Smooth muscle cell (in vitro differentiated cells): ENCODE data around the gene EXOSC7. TPM values are rescaled to one million over a fixed set of nuclear protein-coding genes. Genes with fewer than 3 reads are reported as not detected.

Source experiments
- DNase-seq: peaks from one replicate; lab custom pipeline; 2025; ENCODE audit not compliant: unreplicated experiment; lab: John Stamatoyannopoulos, UW
- H2AFZ ChIP-seq: fragments of 200-600 bp; sonication (generic); 2 replicates; pipeline ENCODE4 v1.6.0; 2016; ENCODE audit warnings: antibody characterized with exemption, low read depth, mild to moderate bottlenecking
- H3F3A ChIP-seq: fragments of 200-600 bp; sonication (generic); 2 replicates; pipeline ENCODE4 v1.6.0; 2017; ENCODE audit warnings: antibody characterized with exemption, low read depth
- H3K27ac ChIP-seq: fragments of 200-600 bp; sonication (generic); 2 replicates; pipeline ENCODE4 v1.5.1; 2016; ENCODE audit warnings: low read depth, mild to moderate bottlenecking
- H3K27me3 ChIP-seq: fragments of 200-600 bp; sonication (generic); 2 replicates; pipeline ENCODE4 v1.6.1; 2016; ENCODE audit warnings: low read depth, mild to moderate bottlenecking
- H3K36me3 ChIP-seq: fragments of 200-600 bp; sonication (generic); 2 replicates; pipeline ENCODE4 v1.5.1; 2016; ENCODE audit warnings: low read depth
- H3K4me1 ChIP-seq: fragments of 200-600 bp; sonication (generic); 2 replicates; pipeline ENCODE4 v1.5.1; 2016; ENCODE audit warnings: low read depth
- H3K4me2 ChIP-seq: fragments of 200-600 bp; sonication (generic); 2 replicates; pipeline ENCODE4 v1.6.0; 2016; ENCODE audit warnings: mild to moderate bottlenecking
- H3K4me3 ChIP-seq: fragments of 200-600 bp; sonication (generic); 2 replicates; pipeline ENCODE4 v1.5.1; 2016; ENCODE audit warnings: mild to moderate bottlenecking
- H3K79me2 ChIP-seq: fragments of 200-600 bp; sonication (generic); 2 replicates; pipeline ENCODE4 v1.6.0; 2016; ENCODE audit warnings: low read depth, mild to moderate bottlenecking
- H3K9ac ChIP-seq: fragments of 200-600 bp; sonication (generic); 2 replicates; pipeline ENCODE4 v1.6.0; 2016; ENCODE audit warnings: low read depth
- H3K9me3 ChIP-seq: fragments of 200-600 bp; sonication (generic); replicated peaks from 2 replicates; pipeline ENCODE4 v1.5.1; 2016; ENCODE audit warnings: low read depth
- H4K20me1 ChIP-seq: fragments of 200-600 bp; sonication (generic); 2 replicates; pipeline ENCODE4 v1.6.0; 2016; ENCODE audit warnings: low read depth
- WGBS: methylation state at CpG from one replicate; pipeline ENCODE4 v1.1.7; 2016; ENCODE audit warnings: low lambda C conversion rate; 5-methylcytosine and 5-hydroxymethylcytosine counted together
- polyA plus RNA-seq: library from polyadenylated mRNA; unstranded; fragments of >200 nt; fragmentation: Nextera tagmentation; extraction: Ambion mirVana; gene quantifications from 2 replicates; pipeline ENCODE4 v1.2.1, GENCODE V29; 2016
- total RNA-seq: library from RNA; depleted of rRNA; stranded (reverse); fragments of >200 nt; gene quantifications from 2 replicates; pipeline ENCODE4 v1.2.3, GENCODE V29; 2014
- TF ChIP-seq, protein P1 (sequence below): fragments of 200-600 bp; sonication (generic); IDR thresholded peaks from 2 replicates; pipeline ENCODE4 v1.5.1; 2017; ENCODE audit warnings: borderline replicate concordance, mild to moderate bottlenecking, antibody characterized with exemption; ENCODE audit not compliant: insufficient read depth, poor library complexity, severe bottlenecking

EXOSC7 gene
- total and polyA plus RNA-seq, 2 experiments from 2014 or later: 42.2 to 49.0 TPM

DNA sequence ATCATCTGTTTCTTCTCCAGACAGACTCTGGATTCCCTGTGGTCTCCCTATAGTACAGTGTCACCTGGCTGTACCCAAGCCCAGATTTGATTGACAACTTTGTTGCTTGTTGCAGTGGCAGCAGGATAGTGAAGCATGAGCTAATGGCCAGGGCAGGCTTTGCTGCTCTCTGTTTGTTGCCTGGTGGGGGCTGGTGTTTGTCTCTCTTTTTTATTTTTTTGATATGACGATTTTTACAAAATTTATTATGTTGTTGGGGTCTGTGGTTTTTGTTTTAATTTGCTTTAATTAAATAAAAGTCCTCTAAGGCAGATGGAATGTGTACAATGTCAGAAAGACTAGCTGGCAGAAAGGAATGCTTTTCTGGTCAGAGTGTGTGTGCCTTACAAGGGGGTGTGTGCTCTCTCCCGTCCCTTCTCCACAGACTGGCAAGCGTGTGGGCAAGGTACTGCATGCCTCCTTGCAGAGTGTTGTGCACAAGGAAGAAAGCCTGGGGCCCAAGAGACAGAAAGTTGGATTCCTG, 34.8 kb downstream of the EXOSC7 start:
- Histone ChIP-seq H3K9me3 (no peaks in the 10 kb centered on the region), H3K4me1 (peaks cover 4% of the 10 kb centered on the region), H3K4me3 (no peak overlapping the region), H3K36me3 (no peaks in the 10 kb centered on the region), H3K4me2 (peak overlapping the region; percentile 66), H3K27me3 (no peaks in the 10 kb centered on the region), H3K27ac (peak overlapping the region; percentile 89), H2AFZ (no peak overlapping the region), H3K9ac (no peak overlapping the region), H3F3A (peaks cover 33% of the 10 kb centered on the region), H4K20me1 (no peaks in the 10 kb centered on the region), H3K79me2 (no peaks in the 10 kb centered on the region)
- DNase-seq: no peak
- 21% methylated on average over 3 of the region's 3 CpGs for WGBS
- TF ChIP-seq, protein P1, sequence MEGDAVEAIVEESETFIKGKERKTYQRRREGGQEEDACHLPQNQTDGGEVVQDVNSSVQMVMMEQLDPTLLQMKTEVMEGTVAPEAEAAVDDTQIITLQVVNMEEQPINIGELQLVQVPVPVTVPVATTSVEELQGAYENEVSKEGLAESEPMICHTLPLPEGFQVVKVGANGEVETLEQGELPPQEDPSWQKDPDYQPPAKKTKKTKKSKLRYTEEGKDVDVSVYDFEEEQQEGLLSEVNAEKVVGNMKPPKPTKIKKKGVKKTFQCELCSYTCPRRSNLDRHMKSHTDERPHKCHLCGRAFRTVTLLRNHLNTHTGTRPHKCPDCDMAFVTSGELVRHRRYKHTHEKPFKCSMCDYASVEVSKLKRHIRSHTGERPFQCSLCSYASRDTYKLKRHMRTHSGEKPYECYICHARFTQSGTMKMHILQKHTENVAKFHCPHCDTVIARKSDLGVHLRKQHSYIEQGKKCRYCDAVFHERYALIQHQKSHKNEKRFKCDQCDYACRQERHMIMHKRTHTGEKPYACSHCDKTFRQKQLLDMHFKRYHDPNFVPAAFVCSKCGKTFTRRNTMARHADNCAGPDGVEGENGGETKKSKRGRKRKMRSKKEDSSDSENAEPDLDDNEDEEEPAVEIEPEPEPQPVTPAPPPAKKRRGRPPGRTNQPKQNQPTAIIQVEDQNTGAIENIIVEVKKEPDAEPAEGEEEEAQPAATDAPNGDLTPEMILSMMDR: no peak

- Histone ChIP-seq H3F3A (peaks cover 33% of the 10 kb centered on the region), H3K9ac (peak overlapping the region; percentile 40), H2AFZ (no peak overlapping the region), H3K4me3 (no peak overlapping the region), H3K4me1 (peaks cover 4% of the 10 kb centered on the region), H3K27ac (peak overlapping the region; percentile 89), H3K4me2 (peak overlapping the region; percentile 66), H3K27me3 (no peaks in the 10 kb centered on the region), H4K20me1 (no peaks in the 10 kb centered on the region), H3K9me3 (no peaks in the 10 kb centered on the region), H3K36me3 (no peaks in the 10 kb centered on the region), H3K79me2 (no peaks in the 10 kb centered on the region)
- TF ChIP-seq, protein P1: no peak
- 9% methylated on average over 7 of the region's 7 CpGs for WGBS
- no peak for DNase-seq
Observed at GRCh38 chr3:45011756-45012508, 35.9 kb downstream of the EXOSC7 start.

DNA sequence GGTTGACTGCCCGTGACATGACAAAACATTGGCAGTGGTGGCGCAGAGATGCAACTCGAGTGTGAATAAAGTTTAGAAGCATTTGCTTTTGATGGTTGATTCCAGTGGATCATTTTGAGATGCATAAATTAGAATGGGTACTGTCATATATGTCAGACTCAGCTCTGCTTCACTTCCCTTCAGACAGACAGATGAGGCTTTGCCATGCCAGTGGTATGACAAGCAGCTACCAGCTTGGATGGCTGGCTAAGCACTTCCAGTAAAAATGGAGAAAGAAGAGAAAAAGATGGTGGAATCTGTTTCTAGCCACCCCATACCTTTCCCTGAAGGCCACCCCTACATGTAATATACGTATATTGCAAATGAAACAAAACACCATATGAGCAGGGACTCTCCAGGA, 36.5 kb downstream of the EXOSC7 start:
- no peaks in the 10 kb centered on the region for H3K79me2 ChIP-seq
- DNase-seq: no peak
- H4K20me1 ChIP-seq: no peaks in the 10 kb centered on the region
- TF ChIP-seq, protein P1: no peak
- no peak overlapping the region for H2AFZ ChIP-seq
- 95% methylated on average over 4 of the region's 4 CpGs for WGBS
- H3F3A ChIP-seq: peaks cover 33% of the 10 kb centered on the region
- no peak overlapping the region for H3K4me3 ChIP-seq
- H3K4me2 ChIP-seq: peak overlapping the region; percentile 66
- no peaks in the 10 kb centered on the region for H3K36me3 ChIP-seq
- peaks cover 4% of the 10 kb centered on the region for H3K4me1 ChIP-seq
- H3K27me3 ChIP-seq: no peaks in the 10 kb centered on the region
- H3K9me3 ChIP-seq: no peaks in the 10 kb centered on the region
- no peak overlapping the region for H3K9ac ChIP-seq
- peak overlapping the region; percentile 89 for H3K27ac ChIP-seq
